ENCODE results near the gene ACSS3.

The ACSS3 gene

GRCh38 chr12:81303935-81304334 is 226.1 kb downstream of the ACSS3 start:
- no peak for FAIRE-seq

All from G401.6 (cell line).